Activated CD8-positive, alpha-beta memory T cell treated with anti-CD3 and anti-CD28 coated beads, Interleukin-2, amount 50 U/mL, for 48 hours (primary cell): ENCODE measurements around the gene SEMA6D.

Experiments
- DNase-seq: peaks from one replicate; pipeline ENCODE4 v3.0.0-alpha.2; 2020

The SEMA6D gene, protein sequence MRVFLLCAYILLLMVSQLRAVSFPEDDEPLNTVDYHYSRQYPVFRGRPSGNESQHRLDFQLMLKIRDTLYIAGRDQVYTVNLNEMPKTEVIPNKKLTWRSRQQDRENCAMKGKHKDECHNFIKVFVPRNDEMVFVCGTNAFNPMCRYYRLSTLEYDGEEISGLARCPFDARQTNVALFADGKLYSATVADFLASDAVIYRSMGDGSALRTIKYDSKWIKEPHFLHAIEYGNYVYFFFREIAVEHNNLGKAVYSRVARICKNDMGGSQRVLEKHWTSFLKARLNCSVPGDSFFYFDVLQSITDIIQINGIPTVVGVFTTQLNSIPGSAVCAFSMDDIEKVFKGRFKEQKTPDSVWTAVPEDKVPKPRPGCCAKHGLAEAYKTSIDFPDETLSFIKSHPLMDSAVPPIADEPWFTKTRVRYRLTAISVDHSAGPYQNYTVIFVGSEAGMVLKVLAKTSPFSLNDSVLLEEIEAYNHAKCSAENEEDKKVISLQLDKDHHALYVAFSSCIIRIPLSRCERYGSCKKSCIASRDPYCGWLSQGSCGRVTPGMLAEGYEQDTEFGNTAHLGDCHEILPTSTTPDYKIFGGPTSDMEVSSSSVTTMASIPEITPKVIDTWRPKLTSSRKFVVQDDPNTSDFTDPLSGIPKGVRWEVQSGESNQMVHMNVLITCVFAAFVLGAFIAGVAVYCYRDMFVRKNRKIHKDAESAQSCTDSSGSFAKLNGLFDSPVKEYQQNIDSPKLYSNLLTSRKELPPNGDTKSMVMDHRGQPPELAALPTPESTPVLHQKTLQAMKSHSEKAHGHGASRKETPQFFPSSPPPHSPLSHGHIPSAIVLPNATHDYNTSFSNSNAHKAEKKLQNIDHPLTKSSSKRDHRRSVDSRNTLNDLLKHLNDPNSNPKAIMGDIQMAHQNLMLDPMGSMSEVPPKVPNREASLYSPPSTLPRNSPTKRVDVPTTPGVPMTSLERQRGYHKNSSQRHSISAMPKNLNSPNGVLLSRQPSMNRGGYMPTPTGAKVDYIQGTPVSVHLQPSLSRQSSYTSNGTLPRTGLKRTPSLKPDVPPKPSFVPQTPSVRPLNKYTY

GRCh38 chr15:47717036-47717612 is at the start of gene SEMA6D:
SEMA6D (plus strand) TSS chr15:47717505; CDS start chr15:47759799, 42,294 bp downstream.
- no peak for DNase-seq

- no peak for DNase-seq
Observed at GRCh38 chr15:47669221-47669620, 48.1 kb upstream of the SEMA6D start.

- no peak for DNase-seq
Observed at GRCh38 chr15:47670365-47670764, 46.9 kb upstream of the SEMA6D start.

GRCh38 chr15:47673232-47673761 is 44.0 kb upstream of the SEMA6D start:
- no peak for DNase-seq

- no peak for DNase-seq
Observed at GRCh38 chr15:47674586-47675232, 42.6 kb upstream of the SEMA6D start.

DNA sequence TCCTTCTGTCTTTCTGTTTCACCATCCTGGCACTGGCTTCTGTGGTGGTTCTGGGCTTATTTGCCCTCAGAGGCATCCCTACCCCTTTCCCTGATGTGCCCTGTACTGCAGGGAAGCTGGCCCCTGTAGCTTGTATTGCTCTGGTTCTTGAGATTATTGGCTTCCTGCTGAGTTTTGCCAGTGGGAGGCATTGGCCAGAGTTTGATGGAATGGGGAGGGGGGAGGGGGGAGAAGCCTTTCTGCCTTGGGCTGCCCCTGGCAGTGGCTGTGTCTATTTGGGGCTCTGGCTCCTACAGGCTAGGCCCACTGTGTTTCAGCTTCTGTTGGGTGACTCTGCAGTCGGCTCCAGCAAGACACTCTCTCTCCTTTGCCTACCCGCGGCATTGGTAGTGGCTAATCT is 41.6 kb upstream of the SEMA6D start:
- DNase-seq, result no peak

DNA sequence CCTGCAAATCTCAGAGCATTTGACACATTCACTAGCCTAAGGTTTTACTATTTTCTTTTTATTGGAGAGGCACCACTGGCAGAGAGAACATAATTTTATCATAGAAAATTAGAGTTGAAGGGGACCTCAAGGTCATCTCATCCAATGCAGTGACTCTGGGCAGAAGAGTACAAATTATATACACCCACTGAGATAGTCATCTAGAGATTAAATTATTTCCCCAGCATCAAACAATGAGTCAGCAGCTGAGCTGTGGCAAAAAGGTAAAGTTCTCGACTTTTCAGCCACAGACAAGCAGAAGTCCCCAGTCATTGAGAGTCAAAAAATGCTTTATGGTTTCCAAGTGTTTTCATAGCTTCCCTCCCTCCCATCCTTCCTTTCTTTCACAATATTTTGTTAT is 39.3 kb upstream of the SEMA6D start:
- no peak for DNase-seq

DNA sequence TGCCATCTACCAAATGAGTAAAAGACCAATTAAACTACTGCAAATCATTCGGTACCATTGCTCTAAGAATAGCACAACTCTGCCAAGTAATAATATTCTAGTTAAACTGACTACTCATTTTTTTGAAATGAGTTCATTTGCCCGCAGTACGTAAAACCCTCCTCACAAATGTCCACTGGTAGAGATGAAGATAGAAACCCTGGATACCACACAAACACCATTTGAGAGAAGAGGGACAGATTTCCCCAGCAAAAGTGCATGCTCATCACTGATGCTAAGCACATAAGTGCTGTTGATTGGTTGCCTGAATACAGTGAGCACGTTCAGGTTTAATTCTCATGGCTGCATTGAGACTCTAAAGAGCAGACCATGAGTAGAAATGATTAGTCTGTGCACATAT is 34.6 kb upstream of the SEMA6D start:
- DNase-seq, result no peak

DNA sequence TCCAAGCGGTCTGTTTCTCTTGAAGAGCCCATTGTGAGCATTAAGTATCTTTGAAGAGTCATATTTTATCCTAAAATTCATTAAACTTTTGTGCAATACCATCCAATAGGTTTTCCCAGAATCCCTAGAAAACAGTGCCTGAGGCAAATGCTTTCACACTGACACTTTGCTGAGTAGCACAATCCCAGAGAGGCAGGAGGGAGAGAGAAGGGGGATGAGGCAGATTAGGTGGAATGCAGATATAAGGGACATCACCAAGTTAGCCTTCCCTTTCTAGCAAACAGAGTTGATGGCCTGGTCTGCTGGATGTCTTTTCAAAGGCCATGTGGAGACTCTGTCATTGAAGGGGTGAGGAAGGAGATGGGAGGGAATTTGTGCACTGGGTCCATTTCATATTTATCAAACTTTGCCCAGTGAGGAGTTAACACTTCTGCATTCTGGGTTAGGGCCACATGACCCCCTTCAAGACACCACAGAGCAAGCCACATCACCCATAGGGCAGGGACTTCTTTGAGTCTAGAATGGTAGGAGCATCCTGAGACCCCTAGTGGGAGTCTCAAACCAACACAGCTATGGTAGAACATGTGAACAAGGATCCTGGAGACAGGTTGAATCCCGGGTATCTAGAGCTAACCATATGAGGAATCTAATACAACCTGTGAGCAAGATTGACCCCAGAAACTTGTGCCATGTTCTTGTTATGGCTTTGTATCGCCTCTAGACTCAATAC is 32.0 kb upstream of the SEMA6D start:
- no peak for DNase-seq

- DNase-seq, result no peak
Observed at GRCh38 chr15:47688573-47689086, 28.7 kb upstream of the SEMA6D start.

DNA sequence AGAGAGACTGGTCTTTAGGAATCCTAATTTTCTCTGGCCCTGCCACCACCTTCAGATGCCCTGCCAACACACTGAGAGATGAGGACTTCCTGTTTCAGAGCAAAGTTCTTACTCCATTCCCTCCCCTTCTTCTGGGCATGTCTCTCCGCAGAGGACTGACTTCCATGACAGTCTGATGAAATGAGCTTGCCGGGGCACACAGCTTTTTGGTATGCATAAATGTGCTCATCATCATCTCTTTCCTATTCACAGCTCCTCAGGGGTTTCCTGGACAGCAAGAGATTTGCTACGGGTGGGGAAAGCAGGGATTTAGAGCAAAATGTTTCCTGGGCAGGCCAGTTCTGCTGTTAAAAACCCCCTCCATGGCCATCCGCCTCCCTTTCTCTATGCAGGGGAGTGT is 27.6 kb upstream of the SEMA6D start:
- no peak for DNase-seq

GRCh38 chr15:47691882-47692281 is 25.4 kb upstream of the SEMA6D start:
- DNase-seq, result no peak

GRCh38 chr15:47696351-47696750 is 21.0 kb upstream of the SEMA6D start:
- no peak for DNase-seq

GRCh38 chr15:47705281-47705997 is 11.9 kb upstream of the SEMA6D start:
- DNase-seq, result no peak

DNA sequence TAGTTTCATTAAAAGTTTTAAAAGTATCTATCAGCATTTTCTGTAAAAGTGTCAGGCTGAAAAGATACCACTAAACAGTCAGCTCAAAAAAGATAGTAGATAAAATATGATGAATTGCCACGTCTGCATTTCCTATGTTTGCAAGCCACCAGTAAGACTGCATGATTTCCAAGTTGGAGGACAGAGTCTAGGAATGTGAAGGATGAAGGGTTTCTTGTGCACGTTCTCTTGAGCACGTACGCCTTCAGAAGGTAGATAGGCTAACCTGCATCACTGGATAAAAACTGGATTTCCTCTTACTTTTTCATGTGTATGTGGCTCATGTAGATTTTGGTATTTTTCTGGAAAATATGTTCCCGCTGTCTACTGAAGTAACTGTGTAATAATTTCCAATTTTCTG is 9.9 kb upstream of the SEMA6D start:
- DNase-seq, result no peak

GRCh38 chr15:47708161-47708980 is 8.9 kb upstream of the SEMA6D start:
- no peak for DNase-seq

DNA sequence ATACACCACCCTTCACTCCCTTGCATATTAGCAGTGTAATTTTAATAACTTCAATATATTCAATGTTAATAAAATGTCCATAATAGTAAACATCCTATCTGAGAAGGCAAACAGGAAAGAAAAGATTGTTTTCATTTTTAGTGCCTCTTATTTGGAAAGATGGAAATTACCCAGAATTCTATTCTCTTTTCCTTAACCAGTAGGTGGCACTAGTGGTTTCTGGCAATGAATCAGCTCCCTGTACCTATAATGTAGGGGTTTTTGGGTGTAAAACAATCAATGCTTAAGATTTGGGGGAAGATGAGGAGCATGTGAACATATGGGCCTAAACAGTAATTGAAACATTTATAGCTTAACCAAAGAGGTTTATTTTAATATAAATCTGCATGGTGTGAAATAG is 5.7 kb upstream of the SEMA6D start:
- DNase-seq, result no peak

DNA sequence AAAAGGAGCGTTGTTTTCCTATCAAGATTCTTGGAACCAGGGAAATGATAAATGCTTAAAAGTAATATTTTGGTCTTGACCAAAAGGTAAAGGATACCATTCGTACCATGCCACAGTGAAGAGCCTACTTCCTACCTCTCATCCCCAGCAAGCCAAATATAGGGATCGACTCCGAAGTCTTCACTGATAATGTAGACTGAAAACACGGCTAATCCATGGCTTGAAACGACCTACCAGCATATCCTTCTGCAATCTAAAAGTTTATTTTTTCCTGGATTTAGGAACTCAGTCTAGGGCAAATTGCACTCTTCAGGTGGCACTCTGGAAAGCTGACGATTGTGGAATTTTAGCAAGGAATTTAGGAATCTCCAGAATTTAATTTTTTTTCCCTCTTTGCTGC is 1.9 kb upstream of the SEMA6D start:
- no peak for DNase-seq

- no peak for DNase-seq
Observed at GRCh38 chr15:47715856-47716445, 1.4 kb upstream of the SEMA6D start.

DNA sequence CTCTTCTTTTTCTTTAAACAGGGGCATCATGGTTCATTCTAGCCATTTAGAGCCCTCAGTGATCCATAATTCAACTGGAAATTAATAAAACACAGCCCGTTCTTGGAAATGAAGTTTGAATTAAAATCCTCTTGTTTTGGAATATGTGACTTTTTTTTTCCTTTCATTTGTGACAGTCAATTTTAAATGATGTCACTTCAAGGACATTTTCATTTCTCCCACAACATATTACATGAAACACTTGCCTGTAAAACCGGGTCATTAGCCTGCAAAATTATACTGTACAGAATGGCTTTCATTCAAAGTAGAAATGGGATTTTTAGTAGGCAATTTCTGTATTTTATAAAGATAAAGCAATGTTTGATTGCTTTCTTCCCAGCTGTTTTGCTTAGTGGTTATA is 789 bp upstream of the SEMA6D start:
- DNase-seq, result no peak
